Stomach smooth muscle (tissue), 2 donors: ENCODE measurements around the gene NALCN.

ENCODE experiments used
- H3K27ac ChIP-seq: one replicate; pipeline ENCODE4 v1.7.0; 2013; ENCODE audit warnings: mild to moderate bottlenecking, low read length, inconsistent platforms
- H3K27me3 ChIP-seq, 2 donors: one replicate each; pipeline ENCODE4 v1.7.0; 2013; ENCODE audit warnings: low read length in 2 of 2; ENCODE audit not compliant: insufficient read depth in 2 of 2, control insufficient read depth in 1 of 2
- H3K36me3 ChIP-seq, 2 donors: one replicate each; pipeline ENCODE4 v1.7.0; 2013; ENCODE audit warnings: low read length in 2 of 2; ENCODE audit not compliant: control insufficient read depth in 2 of 2, insufficient read depth in 2 of 2
- H3K4me1 ChIP-seq: one replicate; pipeline ENCODE4 v1.7.0; 2013; ENCODE audit warnings: low read length; ENCODE audit not compliant: control insufficient read depth, insufficient read depth
- H3K4me3 ChIP-seq, 2 donors: one replicate each; pipeline ENCODE4 v1.7.0; 2013; ENCODE audit warnings: low read length in 2 of 2
- H3K9ac ChIP-seq, 2 donors: one replicate each; pipeline ENCODE4 v1.7.0; 2013; ENCODE audit warnings: low read length in 2 of 2, mild to moderate bottlenecking in 1 of 2
- H3K9me3 ChIP-seq, 2 donors: one replicate each; pipeline ENCODE4 v1.7.0; 2013; ENCODE audit warnings: low read length in 2 of 2; ENCODE audit not compliant: control insufficient read depth in 2 of 2
- donor health status: healthy.
- donor health status: Pancreatic carcinoma.

NALCN gene

DNA sequence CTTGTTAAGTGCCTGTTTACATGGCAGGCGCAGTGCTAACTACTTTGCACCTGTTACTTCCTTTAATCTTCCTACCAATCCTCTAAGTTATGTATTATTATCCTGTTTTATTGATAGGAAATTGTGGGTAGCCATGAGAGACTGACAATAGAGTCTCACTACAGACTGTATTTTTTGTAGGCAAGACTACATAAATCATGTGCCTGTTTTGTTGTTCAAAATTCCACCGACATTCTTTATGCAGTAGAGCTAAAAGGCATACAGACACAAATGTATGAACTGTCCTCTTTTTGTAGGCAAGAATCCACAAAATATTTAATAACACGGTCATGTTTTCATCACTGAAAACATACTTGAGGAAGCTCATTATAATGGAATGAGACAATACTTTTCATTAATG is 205.5 kb downstream of the NALCN start:
- H3K27ac ChIP-seq = no peak overlapping the region
- H3K9me3 ChIP-seq = no peaks in the 10 kb centered on the region
- H3K27me3 ChIP-seq = no peaks in the 10 kb centered on the region
- no peak overlapping the region for H3K9ac ChIP-seq
- H3K36me3 ChIP-seq = no peaks in the 10 kb centered on the region
- no peaks in the 10 kb centered on the region for H3K4me1 ChIP-seq
- H3K4me3 ChIP-seq = no peak overlapping the region

DNA sequence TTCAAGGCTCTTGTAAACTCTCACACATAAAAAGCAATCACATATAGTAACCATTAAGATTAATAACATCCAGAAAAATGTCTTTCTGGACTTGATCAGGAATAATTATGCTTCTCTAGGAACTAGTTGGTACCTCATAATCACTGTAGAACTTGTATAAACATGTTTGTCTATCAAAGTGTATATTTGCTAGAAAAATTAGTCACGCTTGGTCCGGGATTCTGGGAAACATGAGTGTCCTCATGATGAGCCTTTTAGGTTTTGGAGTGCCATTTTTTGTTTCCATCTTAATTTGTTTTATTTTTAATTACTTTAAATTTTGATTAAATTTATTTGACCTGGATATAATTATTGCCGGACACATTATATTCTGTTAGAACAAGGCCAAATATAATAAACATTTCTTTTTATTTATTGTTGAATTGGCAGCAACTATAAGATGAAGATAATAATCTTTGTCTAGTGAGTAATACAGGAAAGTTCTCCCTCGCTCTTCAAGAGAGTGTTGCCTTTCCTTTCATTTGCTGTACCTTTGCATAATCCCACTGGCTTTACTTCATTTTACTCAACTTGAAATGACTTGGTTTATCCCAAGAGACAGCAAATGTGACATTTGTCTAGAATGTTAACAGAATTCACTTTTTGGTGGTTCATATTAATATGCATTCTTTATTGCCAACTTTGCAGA is 207.0 kb downstream of the NALCN start:
- no peak overlapping the region for H3K27ac ChIP-seq
- no peak overlapping the region for H3K4me3 ChIP-seq

DNA sequence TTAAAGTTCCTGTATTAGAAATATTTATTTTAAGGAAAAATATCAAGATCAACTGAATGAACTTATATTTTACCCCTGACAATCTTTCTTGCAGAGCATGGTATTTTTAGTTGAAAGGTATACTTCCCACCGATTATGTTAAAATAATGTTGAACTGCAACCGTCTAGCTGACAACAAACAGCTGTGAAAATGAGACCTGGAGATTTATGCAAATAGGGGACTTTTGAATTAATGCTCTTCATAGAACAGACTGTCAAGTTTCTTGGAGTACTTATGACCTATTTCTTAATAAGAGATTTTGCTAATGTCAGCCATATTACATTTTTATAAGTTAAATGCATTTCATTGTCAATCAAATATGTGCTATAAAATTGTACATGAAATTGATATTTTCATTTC is 210.9 kb downstream of the NALCN start:
- no peak overlapping the region for H3K9ac ChIP-seq
- H3K27ac ChIP-seq = no peak overlapping the region
- H3K4me3 ChIP-seq = no peak overlapping the region
- H3K36me3 ChIP-seq = no peaks in the 10 kb centered on the region
- no peaks in the 10 kb centered on the region for H3K4me1 ChIP-seq
- no peaks in the 10 kb centered on the region for H3K27me3 ChIP-seq
- H3K9me3 ChIP-seq = no peaks in the 10 kb centered on the region

More for the DNA sequence above, 207.0 kb downstream of the NALCN start:
- H3K9ac ChIP-seq = no peak overlapping the region
- H3K4me1 ChIP-seq = no peaks in the 10 kb centered on the region
- no peaks in the 10 kb centered on the region for H3K9me3 ChIP-seq
- no peaks in the 10 kb centered on the region for H3K27me3 ChIP-seq
- no peaks in the 10 kb centered on the region for H3K36me3 ChIP-seq

DNA sequence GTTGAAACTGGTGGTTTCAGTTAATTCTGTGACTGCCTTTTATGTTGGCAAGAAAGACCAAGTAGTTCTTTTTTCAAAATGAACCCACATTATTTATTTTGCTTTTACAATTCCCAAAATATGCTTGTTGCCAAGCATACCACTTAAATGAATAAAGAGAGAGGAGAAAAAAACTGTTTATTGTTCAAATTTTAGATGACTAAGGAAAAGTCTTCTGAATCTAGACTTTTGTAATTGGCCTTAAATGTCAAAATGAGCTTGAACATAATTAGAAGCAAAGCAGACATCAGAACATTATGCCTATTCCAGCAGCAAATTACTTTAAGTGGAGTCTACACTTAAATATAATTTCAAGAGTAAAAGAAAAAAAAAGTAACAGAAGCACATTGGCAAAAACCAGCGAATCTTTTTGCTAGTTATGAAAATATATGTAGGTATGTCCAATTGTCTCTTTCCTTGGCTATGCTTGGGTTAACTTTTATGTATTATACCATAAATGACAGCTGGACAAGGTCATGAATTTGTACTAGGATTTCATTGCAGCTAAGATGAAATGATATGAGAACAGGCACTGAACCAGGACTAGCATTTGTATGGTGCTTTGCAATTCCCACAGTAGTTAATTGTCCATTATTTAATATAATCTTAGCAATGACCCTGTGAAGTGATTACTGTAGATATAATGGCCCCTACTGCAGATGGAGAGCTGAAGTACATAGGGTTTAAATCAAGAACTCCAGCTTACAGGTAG is 211.9 kb downstream of the NALCN start:
- no peaks in the 10 kb centered on the region for H3K4me1 ChIP-seq
- no peaks in the 10 kb centered on the region for H3K27me3 ChIP-seq
- H3K27ac ChIP-seq = no peak overlapping the region
- no peaks in the 10 kb centered on the region for H3K36me3 ChIP-seq
- H3K4me3 ChIP-seq = no peak overlapping the region
- no peak overlapping the region for H3K9ac ChIP-seq
- no peaks in the 10 kb centered on the region for H3K9me3 ChIP-seq

DNA sequence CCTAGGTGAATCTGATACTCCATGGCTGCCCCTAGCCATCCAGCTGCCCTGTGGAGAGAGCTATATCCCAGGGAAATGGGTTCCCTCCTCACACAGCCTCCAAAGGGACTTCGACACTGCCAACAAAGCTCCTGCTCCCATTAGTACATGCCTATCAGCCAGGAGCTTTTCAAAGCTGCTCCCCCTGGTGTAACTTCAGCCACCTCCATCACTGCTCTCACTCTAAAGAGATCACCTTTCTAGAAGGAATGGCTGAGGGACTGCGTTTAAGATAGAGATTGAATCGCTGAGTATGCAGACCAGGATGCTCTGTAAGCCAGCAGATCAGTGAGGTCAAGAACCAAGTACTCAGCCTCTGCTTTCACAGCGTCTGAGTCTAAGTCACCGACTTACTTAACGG is 213.7 kb downstream of the NALCN start:
- no peak overlapping the region for H3K4me3 ChIP-seq
- no peaks in the 10 kb centered on the region for H3K27me3 ChIP-seq
- no peak overlapping the region for H3K27ac ChIP-seq
- H3K36me3 ChIP-seq = no peaks in the 10 kb centered on the region
- no peaks in the 10 kb centered on the region for H3K4me1 ChIP-seq
- H3K9ac ChIP-seq = no peak overlapping the region
- H3K9me3 ChIP-seq = no peaks in the 10 kb centered on the region

DNA sequence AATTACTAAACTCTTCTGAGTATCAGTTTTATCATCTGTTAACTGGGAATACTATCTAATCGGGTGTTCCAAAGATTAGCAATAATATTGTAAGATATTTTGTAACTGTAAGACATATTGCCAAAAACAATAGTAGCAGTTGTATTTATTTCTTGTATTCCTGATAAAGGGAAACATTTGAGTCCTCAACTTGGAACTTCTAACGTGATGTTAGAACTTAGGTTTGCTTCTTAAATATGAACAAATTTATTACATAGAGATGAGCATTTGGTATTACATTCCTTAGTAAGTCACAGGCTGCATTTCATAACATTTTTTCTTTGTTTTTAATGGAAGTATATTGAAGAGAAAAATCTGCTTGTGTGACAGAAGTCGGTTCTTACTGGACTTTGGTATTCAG is 225.3 kb downstream of the NALCN start:
- no peaks in the 10 kb centered on the region for H3K4me1 ChIP-seq
- no peak overlapping the region for H3K27ac ChIP-seq
- H3K9me3 ChIP-seq = no peaks in the 10 kb centered on the region
- no peaks in the 10 kb centered on the region for H3K27me3 ChIP-seq
- H3K36me3 ChIP-seq = no peaks in the 10 kb centered on the region
- H3K4me3 ChIP-seq = no peak overlapping the region
- H3K9ac ChIP-seq = no peak overlapping the region

DNA sequence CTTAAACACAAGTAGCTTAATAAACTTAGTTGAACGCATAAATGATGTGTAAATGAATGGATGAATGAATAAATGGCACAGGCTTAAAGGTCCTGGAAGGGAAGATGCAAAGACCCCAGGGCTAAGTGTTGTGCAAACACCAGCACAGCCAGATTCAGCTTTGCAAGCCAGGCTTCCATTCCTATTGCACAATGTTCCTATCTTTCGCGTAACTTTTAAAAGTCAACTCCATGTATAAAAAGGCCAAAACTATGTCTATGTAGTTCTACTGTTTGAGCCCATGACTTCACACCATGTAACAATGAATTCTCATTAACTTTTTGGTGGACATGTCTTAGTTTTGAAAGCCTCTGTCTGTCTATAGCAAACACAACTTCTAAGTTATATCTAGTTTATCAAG is 226.0 kb downstream of the NALCN start:
- Histone ChIP-seq H3K9ac (no peak overlapping the region), H3K9me3 (no peaks in the 10 kb centered on the region), H3K27me3 (no peaks in the 10 kb centered on the region), H3K4me3 (no peak overlapping the region), H3K27ac (no peak overlapping the region), H3K4me1 (no peaks in the 10 kb centered on the region), H3K36me3 (no peaks in the 10 kb centered on the region)

DNA sequence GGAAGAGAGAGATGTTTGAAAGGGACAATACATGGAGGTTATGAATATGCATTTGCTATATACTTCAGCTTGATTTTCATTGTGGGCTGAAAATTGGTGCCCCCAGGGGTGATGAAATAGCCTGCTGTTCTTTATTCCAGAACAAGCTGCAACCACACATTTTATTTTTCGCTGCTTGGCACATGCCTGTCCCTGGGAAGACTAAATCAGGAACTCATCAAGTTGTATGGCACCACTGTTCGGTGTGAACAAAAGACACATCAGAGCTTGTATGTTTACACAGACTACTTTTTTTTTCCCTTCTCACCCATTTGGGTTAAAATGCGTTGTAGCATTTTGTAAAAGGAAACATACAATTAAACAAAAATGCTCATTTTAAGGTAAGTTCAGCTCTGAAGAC is 230.7 kb downstream of the NALCN start:
- H3K36me3 ChIP-seq = no peaks in the 10 kb centered on the region
- H3K9ac ChIP-seq = no peak overlapping the region
- H3K4me3 ChIP-seq = no peak overlapping the region
- H3K9me3 ChIP-seq = no peaks in the 10 kb centered on the region
- no peaks in the 10 kb centered on the region for H3K27me3 ChIP-seq
- H3K27ac ChIP-seq = no peak overlapping the region
- H3K4me1 ChIP-seq = no peaks in the 10 kb centered on the region

DNA sequence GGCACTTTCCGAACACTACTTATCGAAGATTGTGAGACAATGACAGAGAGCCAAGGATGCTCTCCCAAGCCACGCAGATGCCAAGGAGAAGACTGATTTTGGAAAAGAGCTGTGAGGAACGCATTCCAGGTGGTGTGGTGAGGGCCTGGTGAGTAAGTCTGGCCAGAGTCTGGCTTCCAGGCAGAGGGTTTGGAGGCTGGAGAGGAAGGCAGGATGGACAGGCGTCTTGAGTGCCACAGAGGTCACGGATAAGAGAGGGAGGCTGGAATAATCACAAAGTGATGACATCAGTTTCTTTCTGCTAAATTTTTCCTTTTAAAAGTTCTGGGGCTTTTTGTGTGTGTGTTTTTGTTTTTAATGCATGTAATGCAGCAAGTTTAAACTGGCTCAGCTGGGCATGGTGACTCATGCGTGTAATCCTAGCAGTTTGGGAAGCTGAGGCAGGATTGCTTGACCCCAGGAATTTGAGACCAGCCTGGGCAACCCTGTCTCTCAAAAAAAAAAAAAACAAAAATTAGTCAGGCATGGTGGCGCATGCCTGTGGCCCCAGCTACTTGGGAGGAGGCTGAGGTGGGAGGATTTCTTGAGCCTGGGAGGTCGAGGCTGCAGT is 235.1 kb downstream of the NALCN start:
- peaks cover 0 to 4% of the 10 kb centered on the region in 2 donors for H3K27me3 ChIP-seq
- no peak overlapping the region for H3K27ac ChIP-seq
- no peaks in the 10 kb centered on the region for H3K4me1 ChIP-seq
- H3K9ac ChIP-seq = no peak overlapping the region
- no peak overlapping the region for H3K4me3 ChIP-seq
- no peaks in the 10 kb centered on the region for H3K36me3 ChIP-seq
- H3K9me3 ChIP-seq = no peaks in the 10 kb centered on the region

DNA sequence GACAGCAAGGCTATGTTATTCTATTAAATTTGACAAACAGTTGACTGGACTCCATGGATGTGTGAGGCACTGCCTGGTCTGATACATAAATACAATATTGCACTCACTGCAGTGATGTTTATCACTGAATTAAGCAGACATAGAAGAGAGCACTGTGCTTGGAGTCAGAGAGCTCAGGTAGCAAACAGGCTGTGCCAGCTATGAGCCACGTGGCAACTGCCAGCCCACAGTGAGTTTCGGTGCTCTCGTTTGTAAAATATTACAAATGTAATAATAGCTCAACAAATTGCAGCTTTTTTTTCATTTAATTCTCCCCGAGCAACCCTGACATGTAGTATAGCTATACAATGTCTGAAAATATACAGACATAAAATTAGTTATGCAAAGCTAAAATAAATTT is 237.3 kb downstream of the NALCN start:
- no peaks in the 10 kb centered on the region for H3K36me3 ChIP-seq
- no peak overlapping the region for H3K4me3 ChIP-seq
- no peaks in the 10 kb centered on the region for H3K4me1 ChIP-seq
- no peak overlapping the region for H3K9ac ChIP-seq
- H3K27ac ChIP-seq = no peak overlapping the region
- no peaks in the 10 kb centered on the region for H3K9me3 ChIP-seq
- peaks cover 0 to 4% of the 10 kb centered on the region in 2 donors for H3K27me3 ChIP-seq

DNA sequence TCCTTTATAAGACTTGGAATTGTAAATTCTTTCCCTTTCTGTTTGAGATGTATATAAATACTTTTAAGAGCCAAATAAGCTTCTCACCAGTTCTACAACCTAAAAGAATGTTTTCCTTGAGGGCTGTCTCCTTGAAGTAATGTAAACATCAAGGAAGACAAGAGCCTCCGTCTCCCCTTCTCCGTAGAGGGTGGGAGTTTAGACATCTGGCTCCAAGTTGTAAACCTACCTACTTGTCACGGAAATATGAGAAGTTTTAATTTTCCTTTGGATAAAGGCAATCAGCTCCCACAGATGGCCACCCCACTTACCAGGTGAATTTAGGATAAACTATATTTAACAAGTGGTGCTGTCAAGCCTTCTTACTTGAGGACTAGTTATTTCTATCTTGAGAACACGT is 237.9 kb downstream of the NALCN start:
- Histone ChIP-seq H3K27ac (no peak overlapping the region), H3K9me3 (no peaks in the 10 kb centered on the region), H3K36me3 (no peaks in the 10 kb centered on the region), H3K4me1 (no peaks in the 10 kb centered on the region), H3K4me3 (no peak overlapping the region), H3K9ac (no peak overlapping the region), H3K27me3 (peaks cover 0 to 4% of the 10 kb centered on the region in 2 donors)
